Prostate gland (tissue), 2 donors: Measurements from ENCODE around the gene KRTAP4-11. TPM values are rescaled to one million over a fixed set of nuclear protein-coding genes. Genes with fewer than 3 reads are reported as not detected.
"Not testable (repeated sequence)": the region's sequence is repeated elsewhere in the genome, so short reads cannot be mapped to it uniquely, and the experiment has no call there.

ENCODE experiments used
- DNase-seq: peaks from one replicate; pipeline ENCODE4 v3.0.0-alpha.2; 2019; ENCODE audit warnings: low spot score
- H3K27ac ChIP-seq, 2 donors: fragments of 200-600 bp; sonication (generic); 2 replicates each; pipeline ENCODE4 v1.5.1; 2017 to 2019
- H3K27me3 ChIP-seq: fragments of 200-600 bp; sonication (generic); replicated peaks from 2 replicates; pipeline ENCODE4 v1.5.1; 2019; ENCODE audit not compliant: insufficient read depth
- H3K36me3 ChIP-seq, 2 donors: fragments of 200-600 bp; sonication (generic); 1 replicate in 1 of 2; 2 replicates in 1 of 2; pipeline versions ENCODE4 v1.5.1 to v1.8.1; 2017 to 2019
- H3K4me1 ChIP-seq: fragments of 200-600 bp; sonication (generic); replicated peaks from 2 replicates; pipeline ENCODE4 v1.5.1; 2019
- H3K4me3 ChIP-seq, 2 donors: fragments of 200-600 bp; sonication (generic); 2 replicates each; pipeline ENCODE4 v1.5.1; 2017 to 2019
- H3K9me3 ChIP-seq: fragments of 200-600 bp; sonication (generic); 2 replicates; pipeline ENCODE4 v1.5.1; 2017
- POLR2A ChIP-seq: fragments of 450-650 bp; IDR thresholded peaks from one replicate; pipeline ENCODE4 v1.6.1; 2016; ENCODE audit warnings: antibody characterized with exemption, mild to moderate bottlenecking
- POLR2AphosphoS5 ChIP-seq: sonication (generic); formaldehyde crosslinking; IDR thresholded peaks from one replicate; pipeline ENCODE4 v1.6.1; 2017; ENCODE audit warnings: antibody characterized with exemption
- WGBS: methylation state at CpG from one replicate; pipeline ENCODE4 v1.1.5; 2018; 5-methylcytosine and 5-hydroxymethylcytosine counted together
- intact Hi-C: fragments of 100-400 bp; cut with DNase I; formaldehyde crosslinking; loops from one replicate; pipeline ENCODE4 v1.14.2; 2022
- total RNA-seq, 2 donors: library from RNA; depleted of rRNA; stranded (reverse); fragments of >200 nt; gene quantifications; one replicate each; pipeline ENCODE4 v1.1.0, GENCODE V29; 2016
- TF ChIP-seq, protein P1 (sequence below), 4 experiments: fragments of 200-600 bp in 2 of 4; fragments of 450-650 bp in 2 of 4; sonication (generic) in 2 of 4; IDR thresholded peaks; 1 replicate in 3 of 4; 2 replicates in 1 of 4; pipeline ENCODE4 v1.5.1; 2016 to 2019; ENCODE audit warnings: antibody characterized with exemption in 4 of 4, mild to moderate bottlenecking in 2 of 4, moderate library complexity in 2 of 4

Gene KRTAP4-11
- total RNA-seq, 2 donors from 2014 or later: not detected

DNA sequence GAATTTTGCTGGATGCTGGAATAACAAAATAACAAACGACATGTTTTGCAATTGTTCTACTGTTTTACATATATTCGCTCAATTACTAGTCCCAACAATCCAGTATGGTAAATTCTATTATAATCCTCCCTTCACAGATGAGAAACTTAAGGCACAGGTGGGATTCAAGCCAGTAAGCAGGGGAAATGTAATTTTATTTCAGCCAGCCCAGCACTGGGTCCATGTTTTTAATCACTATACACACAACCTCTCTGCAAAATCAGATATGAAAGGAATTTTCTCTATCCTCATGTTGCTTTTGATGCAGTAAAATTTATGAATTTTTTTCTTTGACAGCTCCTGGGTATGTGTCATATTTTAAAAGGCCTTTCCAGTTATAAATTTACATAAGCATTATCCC, 27.1 kb upstream of the KRTAP4-11 start:
- WGBS: 93% methylated on average over 2 of the region's 2 CpGs
- DNase-seq: no peak
- TF ChIP-seq, protein P1, sequence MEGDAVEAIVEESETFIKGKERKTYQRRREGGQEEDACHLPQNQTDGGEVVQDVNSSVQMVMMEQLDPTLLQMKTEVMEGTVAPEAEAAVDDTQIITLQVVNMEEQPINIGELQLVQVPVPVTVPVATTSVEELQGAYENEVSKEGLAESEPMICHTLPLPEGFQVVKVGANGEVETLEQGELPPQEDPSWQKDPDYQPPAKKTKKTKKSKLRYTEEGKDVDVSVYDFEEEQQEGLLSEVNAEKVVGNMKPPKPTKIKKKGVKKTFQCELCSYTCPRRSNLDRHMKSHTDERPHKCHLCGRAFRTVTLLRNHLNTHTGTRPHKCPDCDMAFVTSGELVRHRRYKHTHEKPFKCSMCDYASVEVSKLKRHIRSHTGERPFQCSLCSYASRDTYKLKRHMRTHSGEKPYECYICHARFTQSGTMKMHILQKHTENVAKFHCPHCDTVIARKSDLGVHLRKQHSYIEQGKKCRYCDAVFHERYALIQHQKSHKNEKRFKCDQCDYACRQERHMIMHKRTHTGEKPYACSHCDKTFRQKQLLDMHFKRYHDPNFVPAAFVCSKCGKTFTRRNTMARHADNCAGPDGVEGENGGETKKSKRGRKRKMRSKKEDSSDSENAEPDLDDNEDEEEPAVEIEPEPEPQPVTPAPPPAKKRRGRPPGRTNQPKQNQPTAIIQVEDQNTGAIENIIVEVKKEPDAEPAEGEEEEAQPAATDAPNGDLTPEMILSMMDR (IDR thresholded peaks at IDR 0.05): no peak
- no peak for TF ChIP-seq POLR2A
- TF ChIP-seq POLR2AphosphoS5: no peak
- intact Hi-C loops: no loop called here
- Histone ChIP-seq H3K36me3 (no peaks in the 10 kb centered on the region), H3K4me3 (no peak overlapping the region), H3K27ac (no peak overlapping the region), H3K27me3 (no peaks in the 10 kb centered on the region), H3K4me1 (no peaks in the 10 kb centered on the region), H3K9me3 (no peaks in the 10 kb centered on the region)

DNA sequence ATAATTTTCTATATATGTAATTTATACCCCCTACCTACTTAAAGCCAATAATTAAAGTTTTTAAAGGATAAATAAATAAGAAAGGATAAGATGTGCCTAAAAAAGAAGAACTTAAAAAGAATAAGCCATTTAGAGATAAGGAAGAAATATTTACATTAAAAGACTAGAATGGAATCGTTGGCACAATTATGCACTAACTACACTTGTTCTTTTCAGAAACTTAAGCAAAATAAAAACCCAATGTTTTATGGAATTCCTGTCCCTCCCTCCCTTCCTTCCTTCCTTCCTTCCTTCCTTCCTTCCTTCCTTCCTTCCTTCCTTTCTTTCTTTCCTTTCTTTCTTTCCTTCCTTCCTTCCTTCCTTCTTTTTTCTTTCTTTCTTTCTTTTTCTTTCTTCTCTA, 26.7 kb upstream of the KRTAP4-11 start:
- TF ChIP-seq, protein P1 (IDR thresholded peaks at IDR 0.05): no peak
- TF ChIP-seq POLR2AphosphoS5 (no peak), POLR2A (no peak)
- Histone ChIP-seq H3K9me3 (no peaks in the 10 kb centered on the region), H3K27ac (no peak overlapping the region), H3K36me3 (no peaks in the 10 kb centered on the region), H3K4me1 (no peaks in the 10 kb centered on the region), H3K27me3 (no peaks in the 10 kb centered on the region), H3K4me3 (no peak overlapping the region)
- no peak for DNase-seq
- intact Hi-C loops: no loop called here
- WGBS: 93% methylated on average over 1 of the region's 1 CpG

DNA sequence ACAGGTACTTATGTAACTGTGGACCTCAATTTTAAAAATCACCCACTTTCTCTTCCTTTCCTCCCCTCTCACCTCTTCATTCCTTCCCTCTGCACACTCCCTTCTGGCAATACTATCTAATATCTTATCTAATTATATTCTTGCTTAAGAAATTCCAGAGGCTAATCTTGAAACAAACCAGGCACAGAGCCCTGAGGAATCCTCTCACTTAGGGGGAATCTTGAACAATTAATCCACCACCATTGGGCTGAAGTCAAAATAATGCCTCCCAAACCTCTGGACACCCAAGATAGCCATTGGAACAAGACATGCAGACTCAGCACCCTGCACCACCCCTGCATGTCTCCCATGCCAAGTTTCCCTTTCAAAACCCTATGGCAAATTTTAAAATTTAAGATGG, 23.2 kb upstream of the KRTAP4-11 start:
- TF ChIP-seq POLR2A: no peak
- TF ChIP-seq, protein P1 (IDR thresholded peaks at IDR 0.05): no peak
- no peak for TF ChIP-seq POLR2AphosphoS5
- no peak overlapping the region for H3K27ac ChIP-seq
- intact Hi-C loops: no loop called here
- DNase-seq: no peak
- H3K36me3 ChIP-seq: no peaks in the 10 kb centered on the region
- no peaks in the 10 kb centered on the region for H3K9me3 ChIP-seq
- no peaks in the 10 kb centered on the region for H3K4me1 ChIP-seq
- no peak overlapping the region for H3K4me3 ChIP-seq
- no peaks in the 10 kb centered on the region for H3K27me3 ChIP-seq

DNA sequence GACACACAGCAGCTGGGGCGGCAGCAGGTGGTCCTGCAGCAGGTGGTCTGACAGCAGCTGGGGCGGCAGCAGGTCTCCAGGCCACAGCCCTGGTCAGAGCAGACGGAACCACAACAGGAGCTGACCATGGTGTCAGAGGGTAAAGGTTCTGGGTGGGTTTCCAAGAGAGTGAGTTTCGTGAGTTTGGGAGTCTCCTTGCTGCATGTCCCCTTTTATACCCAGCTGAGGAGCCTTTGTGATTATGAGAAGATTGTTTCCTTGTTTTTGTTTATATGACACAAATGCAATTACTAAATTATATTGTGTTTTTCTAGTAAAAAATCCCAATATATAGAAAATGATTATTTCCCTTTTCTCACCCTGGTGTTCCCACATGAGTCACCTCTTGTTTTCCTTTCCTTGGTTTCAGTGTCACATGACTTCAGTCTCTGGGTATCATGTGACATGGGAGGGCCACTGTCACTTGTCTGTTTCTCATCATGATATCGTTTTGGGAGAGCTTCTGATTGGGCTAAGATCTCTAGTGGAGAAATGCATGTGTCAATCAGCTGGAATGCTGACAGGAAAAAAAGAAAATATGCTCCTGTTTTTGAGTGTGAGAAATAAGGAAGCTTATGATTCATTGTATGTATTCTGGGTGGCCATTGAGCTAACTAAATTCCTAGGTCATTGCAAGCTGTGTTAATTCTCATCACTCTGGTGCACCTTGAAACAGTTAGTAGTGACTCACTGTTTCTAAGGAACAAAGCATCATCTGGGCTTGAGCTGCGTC, 22.4 kb upstream of the KRTAP4-11 start, which contains the start of gene KRTAP4-6:
Gene KRTAP4-6 (minus strand): TSS at position 185 of the 772 bp plus-strand sequence. CDS start 57 bp downstream, at position 128.
- Histone ChIP-seq H3K4me3 (no peak within 1 kb of the TSS), H3K27ac (no peak within 1 kb of the TSS), H3K27me3 (no peaks in the 10 kb centered on the region), H3K4me1 (no peaks in the 10 kb centered on the region), H3K36me3 (no peaks in the 10 kb centered on the region), H3K9me3 (no peaks in the 10 kb centered on the region)
- WGBS: 89% methylated on average over 6 of the region's 6 CpGs
- no peak for TF ChIP-seq POLR2A
- no peak for DNase-seq
- intact Hi-C loops: no loop called here

DNA sequence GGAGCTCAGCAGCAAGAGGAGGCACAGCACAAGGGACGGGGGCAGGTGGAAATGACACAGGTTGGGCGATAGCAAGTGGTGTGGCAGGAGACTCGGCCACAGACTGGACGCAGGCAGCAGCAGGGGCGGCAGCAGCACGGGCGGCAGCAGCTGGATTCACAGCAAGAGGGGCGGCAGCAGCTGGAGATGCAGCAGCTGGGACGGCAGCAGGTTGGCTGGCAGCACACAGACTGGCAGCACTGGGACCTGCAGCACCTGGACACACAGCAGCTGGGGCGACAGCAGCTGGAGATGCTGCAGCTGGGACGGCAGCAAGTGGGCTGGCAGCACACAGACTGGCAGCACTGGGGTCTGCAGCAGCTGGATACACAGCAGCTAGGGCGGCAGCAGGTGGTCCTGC, 21.7 kb upstream of the KRTAP4-11 start:
- H3K4me3 ChIP-seq, H3K36me3 ChIP-seq, H3K27ac ChIP-seq, H3K27me3 ChIP-seq, intact Hi-C loops, H3K9me3 ChIP-seq, H3K4me1 ChIP-seq, DNase-seq: not testable (repeated sequence)
- WGBS: 87% methylated on average over 12 of the region's 12 CpGs
